GM12892 (cell line): Measurements from ENCODE around the gene GTF3C2.
"Not testable (repeated sequence)": the region's sequence is repeated elsewhere in the genome, so short reads cannot be mapped to it uniquely, and the experiment has no call there.

ENCODE experiments used
- POLR2A ChIP-seq: IDR thresholded peaks from 2 replicates; pipeline ENCODE4 v1.6.1; 2011; ENCODE audit warnings: low read depth, low read length, control low read depth
- POLR2AphosphoS5 ChIP-seq: IDR thresholded peaks from 2 replicates; pipeline ENCODE4 v1.6.1; 2011; ENCODE audit warnings: low read depth, low read length, control low read depth
- TAF1 ChIP-seq: IDR thresholded peaks from 2 replicates; pipeline ENCODE4 v1.6.1; 2011; ENCODE audit warnings: low read depth, mild to moderate bottlenecking, control low read depth, low read length, borderline replicate concordance

GRCh38 chr2:27300606-27301005 is 56.0 kb downstream of the GTF3C2 start:
- TF ChIP-seq TAF1, POLR2AphosphoS5, POLR2A: not testable (repeated sequence)
